GM12878 (cell line): ENCODE data around the gene SPATS1. TPM values are rescaled to one million over a fixed set of nuclear protein-coding genes. Genes with fewer than 3 reads are reported as not detected.

ENCODE experiments used
- CBX3 ChIP-seq: fragments of 200-600 bp; sonication (generic); IDR thresholded peaks from 2 replicates; pipeline ENCODE4 v1.6.1; 2016; ENCODE audit warnings: low read depth, borderline replicate concordance
- CREB1 ChIP-seq: IDR thresholded peaks from 2 replicates; pipeline ENCODE4 v1.6.1; 2012; ENCODE audit warnings: low read depth, mild to moderate bottlenecking, inconsistent platforms
- EED ChIP-seq: sonication (generic); IDR thresholded peaks from 2 replicates; pipeline ENCODE4 v1.6.1; 2016; ENCODE audit warnings: antibody characterized with exemption, low read depth
- EGR1 ChIP-seq, 2 experiments: IDR thresholded peaks; 1 replicate in 1 of 2; 2 replicates in 1 of 2; pipeline ENCODE4 v1.6.1; 2011 to 2012; ENCODE audit warnings: low read depth in 2 of 2, low read length in 2 of 2, borderline replicate concordance in 1 of 2, mild to moderate bottlenecking in 1 of 2, moderate library complexity in 1 of 2
- FOS ChIP-seq: IDR thresholded peaks from 3 replicates; pipeline ENCODE4 v1.6.1; 2011; ENCODE audit warnings: borderline replicate concordance; ENCODE audit not compliant: insufficient read length; ENCODE audit errors: extremely low read depth
- MXI1 ChIP-seq: fragments of 150-350 bp; IDR thresholded peaks from 2 replicates; pipeline ENCODE4 v1.6.1; 2011; ENCODE audit warnings: low read depth, mild to moderate bottlenecking, inconsistent platforms, low read length, improper control_type of control experiment
- MYC ChIP-seq: IDR thresholded peaks from 2 replicates; pipeline ENCODE4 v1.6.1; 2011; ENCODE audit warnings: mild to moderate bottlenecking, low read length, moderate library complexity, inconsistent platforms; ENCODE audit not compliant: insufficient read depth, insufficient replicate concordance, insufficient read length, severe bottlenecking
- RAD51 ChIP-seq: fragments of 450-650 bp; IDR thresholded peaks from 2 replicates; pipeline ENCODE4 v1.6.1; 2016; ENCODE audit warnings: moderate library complexity, mild to moderate bottlenecking, inconsistent platforms
- TCF12 ChIP-seq: IDR thresholded peaks from 2 replicates; pipeline ENCODE4 v1.6.1; 2011; ENCODE audit warnings: low read depth, mild to moderate bottlenecking, low read length
- polyA plus RNA-seq, 11 experiments: library from polyadenylated mRNA; depleted of rRNA in 4 of 11; unstranded in 6 of 11; stranded (reverse) in 5 of 11; fragments of >200 nt; fragmentation: Nextera tagmentation in 4 of 11; fragmentation: Illumina TruSeq in 1 of 11; extraction: Ambion mirVana in 4 of 11; extraction: Trizol in 1 of 11; gene quantifications; 1 replicate in 1 of 11; 2 replicates in 10 of 11; pipeline versions ENCODE4 v1.2.1 to v1.2.3, GENCODE V29; 2011 to 2016; ENCODE audit warnings: inconsistent platforms in 2 of 11, missing spikeins in 2 of 11, low read depth in 1 of 11
- total RNA-seq, 4 experiments: library from RNA; depleted of rRNA in 3 of 4; stranded (reverse); fragments of >200 nt in 3 of 4; fragmentation: Illumina TruSeq in 1 of 4; extraction: Trizol in 1 of 4; gene quantifications; 2 replicates each; pipeline versions ENCODE4 v1.2.1 to v1.2.3, GENCODE V29; 2013 to 2021
- TF ChIP-seq, protein P1 (sequence below): IDR thresholded peaks from 2 replicates; pipeline ENCODE4 v1.6.1; 2012; ENCODE audit warnings: low read depth, low read length, improper control_type of control experiment
- TF ChIP-seq, protein P2 (sequence below): fragments of 450-650 bp; IDR thresholded peaks from 2 replicates; pipeline ENCODE4 v1.6.1; 2018; ENCODE audit warnings: mild to moderate bottlenecking, low read depth, moderate library complexity; ENCODE audit not compliant: partially characterized antibody
- TF ChIP-seq, protein P3 (sequence below): IDR thresholded peaks from 2 replicates; pipeline ENCODE4 v1.6.1; 2011; ENCODE audit warnings: borderline replicate concordance, low read depth, mild to moderate bottlenecking, moderate library complexity, mixed read lengths, low read length; ENCODE audit not compliant: insufficient read depth; ENCODE audit errors: extremely low read length

The SPATS1 gene
- total and polyA plus RNA-seq, 10 of the 15 experiments (the other 5 are each of a cell fraction or from before 2014, with no cell fraction given) = 0.12 TPM; not detected in 9

DNA sequence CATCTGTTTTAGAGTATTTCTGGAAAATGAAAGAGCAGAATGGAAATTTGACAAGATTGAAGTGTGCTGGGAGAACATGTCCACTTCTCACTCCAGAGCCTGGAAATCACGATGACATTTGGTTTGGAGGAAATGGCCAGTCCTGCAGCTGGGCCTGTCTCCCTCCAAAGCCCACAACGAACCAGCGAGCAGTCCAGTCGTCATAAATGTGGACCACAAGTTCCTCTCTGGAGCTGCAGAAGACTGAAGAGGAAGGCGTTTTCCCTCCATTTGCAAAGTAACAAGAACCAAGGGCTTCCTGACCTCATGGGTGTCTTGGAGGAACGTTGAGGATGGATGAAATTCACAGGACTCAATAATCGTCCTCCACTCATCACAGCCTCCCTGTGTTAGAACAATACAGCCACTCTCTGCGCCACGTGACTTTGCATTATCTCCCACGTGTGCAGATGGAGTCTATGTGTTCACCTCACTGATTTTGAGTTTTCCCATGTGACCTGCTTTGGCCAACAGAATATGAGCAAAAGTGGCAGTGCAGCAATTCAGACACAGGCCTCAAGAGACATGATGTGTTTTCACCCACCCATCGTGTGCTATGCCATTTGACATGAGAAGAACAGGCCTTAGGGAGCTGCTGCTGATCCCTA is 9.1 kb upstream of the SPATS1 start (continued):
- no peak for TF ChIP-seq FOS
- TF ChIP-seq MYC = peak; percentile 25
- no peak for TF ChIP-seq EGR1 (IDR thresholded peaks at IDR 0.05; ENCODE audit: borderline replicate concordance in 1 of 2, low read depth in 2 of 2, low read length in 2 of 2)
- no peak for TF ChIP-seq CREB1
- TF ChIP-seq CBX3 = no peak
- TF ChIP-seq MXI1 = no peak
- TF ChIP-seq RAD51 = peak; percentile 76
- no peak for TF ChIP-seq EED
- TF ChIP-seq, protein P1, sequence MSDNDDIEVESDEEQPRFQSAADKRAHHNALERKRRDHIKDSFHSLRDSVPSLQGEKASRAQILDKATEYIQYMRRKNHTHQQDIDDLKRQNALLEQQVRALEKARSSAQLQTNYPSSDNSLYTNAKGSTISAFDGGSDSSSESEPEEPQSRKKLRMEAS = no peak
- TF ChIP-seq, protein P2, sequence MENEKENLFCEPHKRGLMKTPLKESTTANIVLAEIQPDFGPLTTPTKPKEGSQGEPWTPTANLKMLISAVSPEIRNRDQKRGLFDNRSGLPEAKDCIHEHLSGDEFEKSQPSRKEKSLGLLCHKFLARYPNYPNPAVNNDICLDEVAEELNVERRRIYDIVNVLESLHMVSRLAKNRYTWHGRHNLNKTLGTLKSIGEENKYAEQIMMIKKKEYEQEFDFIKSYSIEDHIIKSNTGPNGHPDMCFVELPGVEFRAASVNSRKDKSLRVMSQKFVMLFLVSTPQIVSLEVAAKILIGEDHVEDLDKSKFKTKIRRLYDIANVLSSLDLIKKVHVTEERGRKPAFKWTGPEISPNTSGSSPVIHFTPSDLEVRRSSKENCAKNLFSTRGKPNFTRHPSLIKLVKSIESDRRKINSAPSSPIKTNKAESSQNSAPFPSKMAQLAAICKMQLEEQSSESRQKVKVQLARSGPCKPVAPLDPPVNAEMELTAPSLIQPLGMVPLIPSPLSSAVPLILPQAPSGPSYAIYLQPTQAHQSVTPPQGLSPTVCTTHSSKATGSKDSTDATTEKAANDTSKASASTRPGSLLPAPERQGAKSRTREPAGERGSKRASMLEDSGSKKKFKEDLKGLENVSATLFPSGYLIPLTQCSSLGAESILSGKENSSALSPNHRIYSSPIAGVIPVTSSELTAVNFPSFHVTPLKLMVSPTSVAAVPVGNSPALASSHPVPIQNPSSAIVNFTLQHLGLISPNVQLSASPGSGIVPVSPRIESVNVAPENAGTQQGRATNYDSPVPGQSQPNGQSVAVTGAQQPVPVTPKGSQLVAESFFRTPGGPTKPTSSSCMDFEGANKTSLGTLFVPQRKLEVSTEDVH = no peak
- TF ChIP-seq TCF12 = no peak
- TF ChIP-seq, protein P3, sequence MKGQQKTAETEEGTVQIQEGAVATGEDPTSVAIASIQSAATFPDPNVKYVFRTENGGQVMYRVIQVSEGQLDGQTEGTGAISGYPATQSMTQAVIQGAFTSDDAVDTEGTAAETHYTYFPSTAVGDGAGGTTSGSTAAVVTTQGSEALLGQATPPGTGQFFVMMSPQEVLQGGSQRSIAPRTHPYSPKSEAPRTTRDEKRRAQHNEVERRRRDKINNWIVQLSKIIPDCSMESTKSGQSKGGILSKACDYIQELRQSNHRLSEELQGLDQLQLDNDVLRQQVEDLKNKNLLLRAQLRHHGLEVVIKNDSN = peak; percentile 49
